CD4-positive, alpha-beta T cell treated with Interferon gamma for 1 hour (primary cell): Measurements from ENCODE around the gene NBR1.
A peak's percentile ranks its signal among the peaks of the same experiment; 100 is the strongest.
"Not testable (repeated sequence)": the region's sequence is repeated elsewhere in the genome, so short reads cannot be mapped to it uniquely, and the experiment has no call there.

Source experiments
- DNase-seq: peaks from one replicate; pipeline ENCODE4 v3.0.0-alpha.2; 2020

The NBR1 gene

DNA sequence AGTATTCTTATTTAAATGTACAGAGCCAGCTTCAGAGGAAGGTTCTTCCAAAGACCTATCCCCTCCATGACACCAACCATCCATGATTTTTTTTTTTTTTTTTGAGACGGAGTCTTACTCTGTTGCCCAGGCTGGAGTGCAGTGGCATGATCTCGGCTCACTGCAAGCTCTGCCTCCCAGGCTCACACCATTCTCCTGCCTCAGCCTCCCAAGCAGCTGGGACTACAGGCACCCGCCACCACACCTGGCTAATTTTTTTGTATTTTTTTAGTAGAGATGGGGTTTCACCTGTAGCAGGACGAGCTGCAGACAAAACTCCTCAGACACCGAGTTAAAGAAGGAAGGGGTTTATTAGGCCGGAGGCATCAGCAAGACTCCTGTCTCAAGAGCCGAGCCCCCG, 11.1 kb upstream of the NBR1 start:
- DNase-seq: not testable (repeated sequence)

- DNase-seq: not testable (repeated sequence)
Measured at GRCh38 chr17:43165971-43166370, 5.0 kb upstream of the NBR1 start.

DNA sequence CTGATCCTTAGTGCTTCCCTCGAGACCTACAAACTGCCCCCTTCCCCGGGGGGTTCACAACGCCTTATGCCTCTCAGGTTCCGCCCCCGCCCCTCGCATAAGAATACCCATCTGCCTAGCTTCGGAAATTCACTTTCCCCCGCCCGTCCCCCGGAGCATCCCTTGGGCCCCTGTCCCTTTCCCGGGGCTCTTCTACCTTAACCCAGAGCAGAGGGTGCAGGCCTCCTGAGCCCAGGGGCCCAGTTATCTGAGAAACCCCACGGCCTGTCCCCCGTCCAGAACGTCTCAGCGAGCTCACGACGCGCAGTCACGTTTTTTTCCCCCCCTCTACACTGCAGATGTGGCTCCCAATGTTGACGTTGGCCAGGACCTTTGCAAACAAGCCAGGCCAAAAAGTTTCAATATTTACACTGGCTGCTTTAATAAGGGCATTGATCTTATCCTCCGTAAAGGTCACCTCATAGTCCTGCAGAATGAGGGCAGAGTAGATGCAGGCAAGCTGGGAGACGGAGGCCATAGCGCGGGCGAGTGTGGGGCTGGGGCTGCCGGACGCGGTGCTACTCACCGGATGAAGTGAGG, 1.4 kb upstream of the NBR1 start:
- no peak for DNase-seq

DNA sequence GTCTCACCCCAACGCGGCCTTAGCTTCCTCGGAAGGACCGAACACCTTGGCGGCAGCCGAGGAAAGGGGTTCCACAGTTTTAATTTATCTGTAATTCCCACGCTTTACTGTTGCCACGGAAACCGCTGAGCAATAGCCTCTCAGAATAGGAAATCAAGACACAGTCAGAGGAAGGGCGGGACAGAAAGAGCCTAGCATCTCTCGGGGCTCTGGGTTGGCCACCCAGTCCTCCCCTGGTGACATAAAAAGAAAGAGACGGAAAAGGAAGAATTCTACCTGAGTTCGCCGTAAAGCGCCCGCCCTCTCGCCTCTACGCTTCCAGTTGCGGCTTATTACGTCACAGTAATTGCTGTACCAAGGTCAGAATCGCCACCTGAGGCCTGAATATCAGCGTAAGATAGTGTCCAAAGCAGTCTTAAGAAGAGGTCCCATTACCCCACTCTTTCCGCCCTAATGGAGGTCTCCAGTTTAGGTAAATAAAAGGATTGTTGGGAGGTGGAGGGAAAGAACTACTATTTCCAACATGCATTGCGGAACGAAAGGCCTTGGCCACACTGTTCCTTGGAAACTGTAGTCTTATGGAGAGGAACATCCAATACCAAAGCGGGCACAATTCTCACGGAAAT, 761 bp upstream of the NBR1 start:
- DNase-seq: peak; percentile 94

DNA sequence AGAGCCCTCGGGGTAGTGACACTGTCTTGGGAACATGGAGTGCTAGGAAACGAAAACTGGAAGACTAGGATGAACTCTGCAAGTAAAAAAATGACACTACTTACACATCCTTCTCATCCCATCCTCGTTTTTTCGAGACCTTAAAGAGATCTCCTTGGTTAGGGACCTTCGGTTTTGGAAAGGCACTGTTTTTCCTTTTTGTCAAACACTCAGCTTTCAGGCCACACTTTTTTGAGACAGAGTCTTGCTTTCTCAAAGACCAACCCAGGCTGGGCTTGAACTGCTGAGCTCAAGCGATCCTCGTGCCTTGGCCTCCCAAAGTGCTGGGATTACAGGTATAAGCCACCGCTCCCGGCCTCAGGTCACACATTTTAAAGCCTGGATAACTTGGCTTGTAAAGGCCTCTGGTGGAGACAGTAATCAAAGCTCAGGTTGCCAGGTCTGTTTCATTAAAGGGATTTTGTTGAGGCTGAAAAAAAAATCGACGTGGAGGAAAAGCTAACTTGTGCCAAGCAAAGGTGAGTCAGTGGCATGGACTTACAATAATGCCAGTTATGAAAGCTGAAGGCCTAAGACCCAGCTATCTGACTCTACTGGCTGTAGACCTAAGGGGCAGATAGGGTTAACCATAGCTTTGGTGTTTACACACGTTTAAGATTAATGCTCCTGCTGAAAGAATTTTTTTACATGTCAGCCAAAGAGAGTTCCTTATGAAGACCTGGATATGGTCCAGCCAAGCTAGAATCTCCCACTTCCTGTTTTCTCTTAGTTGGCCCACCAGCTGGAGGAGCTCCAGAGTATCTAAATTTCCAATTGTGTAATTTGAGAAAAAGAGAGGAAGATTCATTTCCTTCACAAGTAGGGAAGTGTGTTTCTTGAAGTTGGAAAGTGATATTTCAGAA, 823 bp downstream of the NBR1 start:
- peak; percentile 13 for DNase-seq

GRCh38 chr17:43175213-43176118, 4.5 kb downstream of the NBR1 start:
- no peak for DNase-seq

GRCh38 chr17:43176119-43176570, 5.1 kb downstream of the NBR1 start:
- no peak for DNase-seq

- no peak for DNase-seq
Measured at GRCh38 chr17:43183921-43184320, 12.9 kb downstream of the NBR1 start.

DNA sequence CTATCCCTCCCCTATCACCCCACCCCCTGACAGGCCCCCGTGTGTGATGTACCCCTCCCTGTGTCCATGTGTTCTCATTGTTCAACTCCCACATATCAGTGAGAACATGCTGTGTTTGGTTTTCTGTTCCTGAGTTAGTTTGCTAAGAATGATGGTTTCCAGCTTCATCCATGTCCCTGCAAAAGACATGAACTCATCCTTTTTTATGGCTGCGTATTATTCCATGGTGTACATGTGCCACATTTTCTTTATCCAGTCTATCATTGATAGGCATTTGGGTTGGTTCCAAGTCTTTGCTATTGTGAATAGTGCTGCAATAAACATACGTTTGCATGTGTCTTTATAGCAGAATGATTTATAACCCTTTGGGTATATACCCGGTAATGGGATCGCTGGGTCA, 15.6 kb downstream of the NBR1 start:
- DNase-seq: not testable (repeated sequence)

GRCh38 chr17:43193251-43193650, 22.2 kb downstream of the NBR1 start:
- DNase-seq: no peak

GRCh38 chr17:43199633-43200032, 28.6 kb downstream of the NBR1 start:
- DNase-seq: no peak

DNA sequence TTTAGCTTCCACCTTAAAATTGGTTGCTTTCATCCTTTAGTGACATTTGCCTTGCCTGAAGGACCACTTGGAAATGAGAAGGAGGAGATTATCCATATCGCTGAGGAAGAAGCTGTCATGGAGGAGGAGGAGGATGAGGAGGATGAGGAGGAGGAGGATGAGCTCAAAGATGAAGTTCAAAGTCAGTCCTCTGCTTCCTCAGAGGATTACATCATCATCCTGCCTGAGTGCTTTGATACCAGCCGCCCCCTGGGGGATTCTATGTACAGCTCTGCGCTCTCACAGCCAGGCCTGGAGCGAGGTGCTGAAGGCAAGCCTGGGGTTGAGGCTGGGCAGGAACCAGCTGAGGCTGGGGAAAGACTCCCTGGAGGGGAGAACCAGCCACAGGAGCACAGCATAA, 29.1 kb downstream of the NBR1 start:
- DNase-seq: no peak

- not testable (repeated sequence) for DNase-seq
Measured at GRCh38 chr17:43203013-43203412, 32.0 kb downstream of the NBR1 start.

DNA sequence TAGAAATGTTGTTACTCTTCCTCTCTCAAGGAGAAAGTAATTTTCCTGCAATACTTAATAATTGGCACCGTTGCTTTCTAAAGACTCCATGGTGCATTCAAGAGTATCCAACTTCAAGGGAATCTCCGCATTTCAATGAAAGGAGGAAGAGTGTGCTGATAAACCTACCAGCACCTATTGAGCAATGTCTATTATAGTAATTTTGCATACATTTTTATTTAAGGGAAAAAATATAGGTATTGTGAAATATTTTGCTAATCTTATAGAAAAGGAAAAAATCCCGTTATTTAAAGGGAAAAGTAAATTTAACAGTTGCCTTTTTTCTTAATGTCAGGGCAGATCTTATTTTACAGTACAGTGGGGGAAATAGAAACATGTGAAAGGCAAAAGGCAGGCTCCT, 39.6 kb downstream of the NBR1 start:
- DNase-seq: no peak

GRCh38 chr17:43211123-43211479, 40.1 kb downstream of the NBR1 start:
- no peak for DNase-seq

- peak; percentile 72 for DNase-seq
Measured at GRCh38 chr17:43211480-43212402, 40.7 kb downstream of the NBR1 start, which contains the start of gene TMEM106A. Gene TMEM106A (plus strand): TSS chr17:43211875. CDS start chr17:43213042, 1,167 bp downstream.

DNA sequence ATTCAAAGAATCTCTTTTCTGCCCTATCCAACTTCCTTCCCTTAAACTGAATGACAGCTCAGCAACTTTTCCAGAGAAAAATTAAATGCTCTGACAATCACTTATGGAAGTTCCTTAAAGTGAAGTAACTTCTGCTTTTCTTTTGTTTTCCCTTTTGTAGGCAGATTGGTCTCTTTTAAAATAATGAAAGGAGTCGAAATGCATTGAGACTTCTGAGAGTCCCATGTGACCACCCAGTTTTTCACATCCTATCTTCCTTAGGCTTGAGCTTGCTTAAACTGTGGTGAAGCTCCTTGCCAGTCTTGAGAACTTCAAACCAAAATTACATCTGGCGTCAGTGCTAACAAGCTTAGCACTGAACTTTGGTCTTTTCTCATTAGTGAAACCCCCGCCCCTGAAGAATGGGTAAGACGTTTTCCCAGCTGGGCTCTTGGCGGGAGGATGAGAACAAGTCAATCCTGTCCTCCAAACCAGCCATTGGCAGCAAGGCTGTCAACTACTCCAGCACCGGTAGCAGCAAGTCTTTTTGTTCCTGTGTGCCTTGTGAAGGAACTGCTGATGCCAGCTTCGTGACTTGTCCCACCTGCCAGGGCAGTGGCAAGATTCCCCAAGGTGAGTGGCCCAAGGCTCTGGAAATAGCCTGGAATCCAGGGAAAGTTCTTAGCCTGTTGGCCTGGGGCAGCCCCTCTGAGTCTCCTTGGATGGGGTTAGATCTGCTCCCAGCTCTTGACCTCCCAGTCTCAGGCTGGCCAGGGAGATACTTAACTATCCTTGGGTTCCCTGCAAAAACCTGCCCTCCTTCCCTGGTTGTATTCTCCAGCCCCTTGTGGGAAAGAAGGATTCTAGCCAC, 41.9 kb downstream of the NBR1 start:
- no peak for DNase-seq

DNA sequence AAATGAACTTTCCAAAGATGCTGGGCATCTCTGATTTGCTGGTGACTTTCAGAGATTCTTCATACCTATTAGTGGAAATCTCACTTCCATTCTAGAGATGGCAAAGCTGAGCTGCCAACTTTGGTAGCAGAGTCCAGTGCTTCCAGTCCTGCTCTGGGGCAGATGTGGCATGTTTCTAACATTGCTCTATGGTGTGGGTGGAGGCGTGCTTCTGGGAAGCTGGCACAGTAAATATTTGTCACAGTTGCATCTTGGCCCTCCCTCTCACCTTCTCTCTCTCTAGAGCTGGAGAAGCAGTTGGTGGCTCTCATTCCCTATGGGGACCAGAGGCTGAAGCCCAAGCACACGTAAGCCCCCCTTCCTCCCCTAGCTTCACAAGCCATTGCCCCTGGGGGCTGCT, 42.5 kb downstream of the NBR1 start:
- no peak for DNase-seq

- no peak for DNase-seq
Measured at GRCh38 chr17:43215341-43215740, 44.3 kb downstream of the NBR1 start.

DNA sequence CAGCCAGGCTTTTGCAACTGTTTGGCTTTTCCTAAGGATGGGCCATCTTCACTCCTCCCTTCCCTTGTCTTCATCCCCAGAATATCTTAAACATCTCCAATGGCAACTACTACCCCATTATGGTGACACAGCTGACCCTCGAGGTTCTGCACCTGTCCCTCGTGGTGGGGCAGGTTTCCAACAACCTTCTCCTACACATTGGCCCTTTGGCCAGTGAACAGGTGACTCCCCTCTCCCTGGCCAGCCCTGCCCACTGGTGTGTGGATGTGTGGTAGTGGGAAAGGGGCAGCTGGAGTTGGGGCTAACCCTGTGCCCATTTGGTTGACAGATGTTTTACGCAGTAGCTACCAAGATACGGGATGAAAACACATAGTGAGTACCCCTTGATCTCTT, 45.4 kb downstream of the NBR1 start:
- no peak for DNase-seq
